SJSA1 (cell line): ENCODE measurements around the gene PCDHGA1. TPM values are rescaled to one million over a fixed set of nuclear protein-coding genes. Genes with fewer than 3 reads are reported as not detected.
"Not testable (repeated sequence)": the region's sequence is repeated elsewhere in the genome, so short reads cannot be mapped to it uniquely, and the experiment has no call there.

ENCODE experiments used
- DNase-seq, 2 experiments: peaks; one replicate each; pipeline ENCODE4 v3.0.0-alpha.2; 2015 to 2020; ENCODE audit warnings: low spot score in 2 of 2, low read depth in 1 of 2
- H3K27ac ChIP-seq: fragments of 250-450 bp; sonication (Bioruptor Pico); 2 replicates; pipeline ENCODE4 v1.5.1; 2020; ENCODE audit warnings: mild to moderate bottlenecking, moderate library complexity
- H3K27me3 ChIP-seq: fragments of 250-450 bp; sonication (Bioruptor Pico); replicated peaks from 2 replicates; pipeline ENCODE4 v1.5.1; 2020; ENCODE audit warnings: mild to moderate bottlenecking, moderate library complexity
- H3K36me3 ChIP-seq: fragments of 250-450 bp; sonication (Bioruptor Pico); 2 replicates; pipeline ENCODE4 v1.5.1; 2020; ENCODE audit warnings: mild to moderate bottlenecking
- H3K4me1 ChIP-seq: fragments of 250-450 bp; sonication (Bioruptor Pico); replicated peaks from 2 replicates; pipeline ENCODE4 v1.6.1; 2021; ENCODE audit warnings: mild to moderate bottlenecking
- H3K4me3 ChIP-seq: fragments of 250-450 bp; sonication (Bioruptor Pico); 2 replicates; pipeline ENCODE4 v1.5.1; 2020; ENCODE audit warnings: mild to moderate bottlenecking
- H3K9me3 ChIP-seq: fragments of 250-450 bp; sonication (Bioruptor Pico); replicated peaks from 2 replicates; pipeline ENCODE4 v1.5.1; 2020; ENCODE audit warnings: mild to moderate bottlenecking
- total RNA-seq: library from RNA; depleted of rRNA; stranded (reverse); fragments of >200 nt; shearing (Covaris generic); gene quantifications from 2 replicates; pipeline ENCODE4 v1.2.3, GENCODE V29; 2014

The PCDHGA1 gene
- total RNA-seq, 1 experiment from 2014 or later: 2.2 TPM

- no peaks in the 10 kb centered on the region for H3K4me1 ChIP-seq
- H3K9me3 ChIP-seq: peaks cover 40% of the 10 kb centered on the region
- H3K27ac ChIP-seq: no peak within 1 kb of the TSS
- H3K4me3 ChIP-seq: no peak within 1 kb of the TSS
- no peaks in the 10 kb centered on the region; the same call in 1 of the 2 replicates for H3K36me3 ChIP-seq
- no peaks in the 10 kb centered on the region for H3K27me3 ChIP-seq
- DNase-seq: no peak
Observed at GRCh38 chr5:141420855-141421488, 90.7 kb downstream of the PCDHGA1 start, which contains the start of gene PCDHGA11. Gene PCDHGA11, plus strand, starts transcription at chr5:141421051. Its CDS starts 177 bp downstream, at chr5:141421228.

DNA sequence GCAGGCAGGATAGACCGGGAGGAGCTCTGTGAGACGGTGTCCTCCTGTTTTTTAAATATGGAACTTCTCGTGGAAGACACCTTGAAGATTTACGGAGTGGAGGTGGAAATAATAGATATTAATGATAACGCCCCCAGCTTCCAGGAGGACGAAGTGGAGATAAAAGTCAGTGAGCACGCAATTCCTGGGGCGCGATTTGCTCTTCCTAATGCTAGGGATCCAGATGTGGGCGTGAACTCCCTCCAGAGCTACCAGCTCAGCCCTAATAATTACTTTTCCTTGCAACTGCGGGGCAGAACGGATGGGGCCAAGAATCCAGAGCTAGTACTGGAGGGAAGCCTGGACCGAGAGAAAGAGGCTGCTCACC is 91.2 kb downstream of the PCDHGA1 start:
- DNase-seq: no peak
- no peak overlapping the region for H3K4me3 ChIP-seq
- H3K27ac ChIP-seq: no peak overlapping the region
- H3K36me3 ChIP-seq: no peaks in the 10 kb centered on the region; the same call in 1 of the 2 replicates
- H3K4me1 ChIP-seq: no peaks in the 10 kb centered on the region
- H3K9me3 ChIP-seq: peaks cover 40% of the 10 kb centered on the region
- H3K27me3 ChIP-seq: no peaks in the 10 kb centered on the region

DNA sequence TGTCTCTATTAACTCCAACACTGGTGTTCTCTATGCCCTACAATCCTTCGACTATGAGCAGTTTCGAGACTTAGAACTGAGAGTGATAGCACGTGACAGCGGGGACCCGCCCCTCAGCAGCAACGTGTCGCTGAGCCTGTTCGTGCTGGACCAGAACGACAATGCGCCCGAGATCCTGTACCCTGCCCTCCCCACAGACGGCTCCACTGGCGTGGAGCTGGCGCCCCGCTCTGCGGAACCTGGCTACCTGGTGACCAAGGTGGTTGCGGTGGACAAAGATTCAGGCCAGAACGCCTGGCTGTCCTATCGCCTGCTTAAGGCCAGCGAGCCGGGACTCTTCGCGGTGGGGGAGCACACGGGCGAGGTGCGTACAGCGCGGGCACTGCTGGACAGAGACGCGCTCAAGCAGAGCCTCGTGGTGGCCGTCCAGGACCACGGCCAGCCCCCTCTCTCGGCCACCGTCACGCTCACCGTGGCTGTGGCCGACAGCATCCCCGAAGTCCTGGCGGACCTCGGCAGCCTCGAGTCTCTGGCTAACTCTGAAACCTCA is 92.5 kb downstream of the PCDHGA1 start:
- H3K4me3 ChIP-seq: no peak overlapping the region
- H3K4me1 ChIP-seq: no peaks in the 10 kb centered on the region
- H3K9me3 ChIP-seq: peaks cover 47% of the 10 kb centered on the region
- no peaks in the 10 kb centered on the region for H3K27me3 ChIP-seq
- DNase-seq: no peak
- no peak overlapping the region for H3K27ac ChIP-seq
- H3K36me3 ChIP-seq: no peaks in the 10 kb centered on the region; the same call in 1 of the 2 replicates

GRCh38 chr5:141427783-141428426 is 97.6 kb downstream of the PCDHGA1 start:
- no peaks in the 10 kb centered on the region for H3K4me1 ChIP-seq
- H3K4me3 ChIP-seq: no peak overlapping the region
- no peaks in the 10 kb centered on the region for H3K27me3 ChIP-seq
- H3K9me3 ChIP-seq: peaks cover 31% of the 10 kb centered on the region
- no peak for DNase-seq
- no peaks in the 10 kb centered on the region for H3K36me3 ChIP-seq
- H3K27ac ChIP-seq: no peak overlapping the region

GRCh38 chr5:141430332-141431113 is 100.2 kb downstream of the PCDHGA1 start, which contains the start of gene PCDHGA12:
Gene PCDHGA12, plus strand, starts transcription at chr5:141430507. Its CDS starts 253 bp downstream, at chr5:141430760.
- H3K4me3 ChIP-seq: no peak within 1 kb of the TSS
- H3K27ac ChIP-seq: no peak within 1 kb of the TSS
- H3K36me3 ChIP-seq: no peaks in the 10 kb centered on the region
- DNase-seq: no peak
- H3K4me1 ChIP-seq: no peaks in the 10 kb centered on the region
- no peaks in the 10 kb centered on the region for H3K27me3 ChIP-seq
- peaks cover 29% of the 10 kb centered on the region for H3K9me3 ChIP-seq

GRCh38 chr5:141431286-141431685 is 101.0 kb downstream of the PCDHGA1 start:
- no peaks in the 10 kb centered on the region for H3K27me3 ChIP-seq
- no peaks in the 10 kb centered on the region for H3K36me3 ChIP-seq
- no peaks in the 10 kb centered on the region for H3K4me1 ChIP-seq
- H3K27ac ChIP-seq: no peak overlapping the region
- DNase-seq: no peak
- no peak overlapping the region for H3K4me3 ChIP-seq
- H3K9me3 ChIP-seq: peaks cover 29% of the 10 kb centered on the region

DNA sequence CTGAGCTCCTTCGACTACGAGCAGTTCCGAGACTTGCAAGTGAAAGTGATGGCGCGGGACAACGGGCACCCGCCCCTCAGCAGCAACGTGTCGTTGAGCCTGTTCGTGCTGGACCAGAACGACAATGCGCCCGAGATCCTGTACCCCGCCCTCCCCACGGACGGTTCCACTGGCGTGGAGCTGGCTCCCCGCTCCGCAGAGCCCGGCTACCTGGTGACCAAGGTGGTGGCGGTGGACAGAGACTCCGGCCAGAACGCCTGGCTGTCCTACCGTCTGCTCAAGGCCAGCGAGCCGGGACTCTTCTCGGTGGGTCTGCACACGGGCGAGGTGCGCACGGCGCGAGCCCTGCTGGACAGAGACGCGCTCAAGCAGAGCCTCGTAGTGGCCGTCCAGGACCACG is 102.0 kb downstream of the PCDHGA1 start:
- not testable (repeated sequence) for H3K27ac ChIP-seq, H3K4me1 ChIP-seq, H3K27me3 ChIP-seq, H3K4me3 ChIP-seq, H3K36me3 ChIP-seq, DNase-seq
- peaks cover 26% of the 10 kb centered on the region for H3K9me3 ChIP-seq

GRCh38 chr5:141432726-141433125 is 102.4 kb downstream of the PCDHGA1 start:
- not testable (repeated sequence) for H3K4me3 ChIP-seq, H3K27me3 ChIP-seq, DNase-seq, H3K36me3 ChIP-seq, H3K27ac ChIP-seq, H3K4me1 ChIP-seq
- peaks cover 22% of the 10 kb centered on the region for H3K9me3 ChIP-seq

DNA sequence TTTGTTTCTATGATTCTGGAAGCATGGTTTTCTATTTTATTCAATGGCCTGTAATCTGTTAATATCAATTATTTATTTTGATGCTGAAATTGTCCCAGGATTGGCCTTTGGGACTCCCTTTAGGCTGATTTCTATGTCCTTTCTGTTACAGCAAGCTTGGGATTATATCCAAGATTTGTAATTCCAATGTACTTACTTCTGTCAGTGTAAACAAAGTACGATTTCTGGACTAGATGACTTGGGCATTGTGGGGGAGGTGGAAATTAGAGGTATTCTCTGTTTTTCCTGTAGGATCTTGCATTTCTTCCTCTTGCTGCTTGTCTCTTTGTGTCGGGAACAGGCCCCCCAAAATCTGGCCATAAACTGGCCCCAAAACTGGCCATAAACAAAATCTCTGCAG is 103.7 kb downstream of the PCDHGA1 start:
- no peaks in the 10 kb centered on the region for H3K36me3 ChIP-seq
- no peaks in the 10 kb centered on the region for H3K4me1 ChIP-seq
- H3K4me3 ChIP-seq: no peak overlapping the region
- DNase-seq: no peak
- H3K9me3 ChIP-seq: peaks cover 19% of the 10 kb centered on the region
- H3K27ac ChIP-seq: no peak overlapping the region
- no peaks in the 10 kb centered on the region for H3K27me3 ChIP-seq

DNA sequence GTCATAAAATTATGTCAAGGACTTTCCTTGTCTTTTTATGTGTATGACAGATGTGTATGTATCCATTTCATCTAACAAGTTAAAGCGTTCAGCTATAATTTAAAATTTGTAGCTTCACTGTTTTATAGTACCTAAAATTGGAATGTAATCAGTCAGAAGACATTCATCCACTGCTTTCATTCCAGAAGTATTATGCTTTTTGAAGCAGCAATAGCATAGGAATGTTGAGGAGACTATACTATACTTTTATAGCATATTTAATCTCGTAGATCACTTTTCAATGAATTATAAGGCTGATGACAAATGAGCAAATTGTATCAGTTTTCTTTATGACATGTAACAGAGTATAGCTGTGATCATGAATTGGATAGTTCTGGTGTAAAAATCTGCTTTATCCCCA is 106.9 kb downstream of the PCDHGA1 start:
- no peak overlapping the region for H3K4me3 ChIP-seq
- H3K9me3 ChIP-seq: peaks cover 9% of the 10 kb centered on the region
- no peak overlapping the region for H3K27ac ChIP-seq
- H3K4me1 ChIP-seq: no peaks in the 10 kb centered on the region
- H3K27me3 ChIP-seq: no peaks in the 10 kb centered on the region
- DNase-seq: no peak
- no peaks in the 10 kb centered on the region for H3K36me3 ChIP-seq

DNA sequence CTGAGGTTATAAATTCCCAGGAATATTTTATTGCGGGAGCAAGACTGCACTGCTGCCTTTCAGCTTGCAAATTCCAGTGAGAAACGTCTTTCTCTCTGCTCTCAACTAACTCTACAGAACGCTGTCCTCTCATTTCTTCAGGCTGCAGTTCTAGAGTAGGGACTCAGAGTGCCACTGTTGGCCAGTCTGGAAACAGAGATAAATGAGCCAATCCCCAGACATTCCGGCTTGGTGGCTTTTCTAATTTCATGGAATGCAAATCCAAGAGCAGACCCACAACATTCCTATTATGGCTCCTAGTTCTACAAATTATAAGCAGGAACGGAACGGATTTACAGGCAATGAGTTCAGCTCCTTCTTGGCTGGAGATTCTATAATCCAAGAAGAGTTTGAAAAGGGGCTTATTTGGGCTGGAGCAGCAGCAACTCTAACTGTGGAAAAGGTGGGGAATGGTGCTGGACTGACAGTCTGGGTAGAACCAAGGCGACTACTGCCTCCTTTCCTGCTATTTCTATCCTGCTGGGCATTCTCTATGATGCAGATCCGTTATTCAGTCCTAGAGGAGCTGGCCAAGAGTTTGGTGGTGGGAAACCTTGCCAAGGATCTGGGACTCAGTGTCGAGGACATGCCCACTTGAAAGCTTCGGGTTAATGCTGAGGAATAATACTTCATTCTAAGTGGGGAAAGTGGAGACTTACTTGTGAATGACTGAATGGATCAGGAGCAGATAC is 109.3 kb downstream of the PCDHGA1 start:
- DNase-seq: no peak
- H3K9me3 ChIP-seq: peaks cover 9% of the 10 kb centered on the region; the same call in 1 of the 2 replicates
- H3K36me3 ChIP-seq: no peaks in the 10 kb centered on the region
- no peaks in the 10 kb centered on the region for H3K27me3 ChIP-seq
- H3K27ac ChIP-seq: no peak overlapping the region
- H3K4me1 ChIP-seq: no peaks in the 10 kb centered on the region
- H3K4me3 ChIP-seq: no peak overlapping the region

DNA sequence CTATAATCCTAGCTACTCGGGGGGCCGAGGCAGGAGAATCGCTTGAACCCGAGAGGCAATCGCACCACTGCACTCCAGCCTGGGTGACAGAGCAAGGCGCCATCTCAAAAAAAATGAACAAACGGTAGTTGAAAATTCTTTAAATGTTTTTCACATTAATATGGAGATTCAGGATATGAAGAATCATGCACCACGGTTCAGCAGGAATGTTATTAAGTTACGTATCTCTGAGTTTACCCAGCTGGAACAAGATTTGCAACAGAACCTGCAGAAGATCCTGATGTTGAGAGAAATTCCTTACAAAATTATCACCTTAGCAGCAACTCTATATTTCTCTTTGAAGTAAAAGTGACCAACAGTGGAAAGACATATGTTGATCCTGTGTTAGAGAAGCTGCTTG is 110.0 kb downstream of the PCDHGA1 start:
- H3K9me3 ChIP-seq: peaks cover 9% of the 10 kb centered on the region; the same call in 1 of the 2 replicates
- no peak for DNase-seq
- no peak overlapping the region for H3K27ac ChIP-seq
- no peaks in the 10 kb centered on the region for H3K4me1 ChIP-seq
- no peaks in the 10 kb centered on the region for H3K27me3 ChIP-seq
- H3K4me3 ChIP-seq: no peak overlapping the region
- no peaks in the 10 kb centered on the region for H3K36me3 ChIP-seq

- H3K9me3 ChIP-seq: peaks cover 9% of the 10 kb centered on the region; the same call in 1 of the 2 replicates
- no peak overlapping the region for H3K27ac ChIP-seq
- no peak for DNase-seq
- no peaks in the 10 kb centered on the region for H3K36me3 ChIP-seq
- no peaks in the 10 kb centered on the region for H3K27me3 ChIP-seq
- no peak overlapping the region for H3K4me3 ChIP-seq
- no peaks in the 10 kb centered on the region for H3K4me1 ChIP-seq
Observed at GRCh38 chr5:141441571-141442170, 111.4 kb downstream of the PCDHGA1 start.
